LNCaP clone FGC (cell line): ENCODE results near the gene ATP8B2.
"Not testable (repeated sequence)": the region's sequence is repeated elsewhere in the genome, so short reads cannot be mapped to it uniquely, and the experiment has no call there.

Experiments used
- DNase-seq: peaks from one replicate; pipeline ENCODE4 v3.0.0-alpha.2; 2011; ENCODE audit warnings: low read depth
- H3K4me3 ChIP-seq: 2 replicates; pipeline ENCODE4 v1.5.1; 2011; ENCODE audit warnings: mild to moderate bottlenecking, low read depth, low read length, control low read depth
- TF ChIP-seq, protein P1 (sequence below): IDR thresholded peaks from 2 replicates; pipeline ENCODE4 v1.5.1; 2012; ENCODE audit warnings: mild to moderate bottlenecking; ENCODE audit not compliant: control insufficient read depth, insufficient read depth; ENCODE audit errors: extremely low read depth

The ATP8B2 gene

DNA sequence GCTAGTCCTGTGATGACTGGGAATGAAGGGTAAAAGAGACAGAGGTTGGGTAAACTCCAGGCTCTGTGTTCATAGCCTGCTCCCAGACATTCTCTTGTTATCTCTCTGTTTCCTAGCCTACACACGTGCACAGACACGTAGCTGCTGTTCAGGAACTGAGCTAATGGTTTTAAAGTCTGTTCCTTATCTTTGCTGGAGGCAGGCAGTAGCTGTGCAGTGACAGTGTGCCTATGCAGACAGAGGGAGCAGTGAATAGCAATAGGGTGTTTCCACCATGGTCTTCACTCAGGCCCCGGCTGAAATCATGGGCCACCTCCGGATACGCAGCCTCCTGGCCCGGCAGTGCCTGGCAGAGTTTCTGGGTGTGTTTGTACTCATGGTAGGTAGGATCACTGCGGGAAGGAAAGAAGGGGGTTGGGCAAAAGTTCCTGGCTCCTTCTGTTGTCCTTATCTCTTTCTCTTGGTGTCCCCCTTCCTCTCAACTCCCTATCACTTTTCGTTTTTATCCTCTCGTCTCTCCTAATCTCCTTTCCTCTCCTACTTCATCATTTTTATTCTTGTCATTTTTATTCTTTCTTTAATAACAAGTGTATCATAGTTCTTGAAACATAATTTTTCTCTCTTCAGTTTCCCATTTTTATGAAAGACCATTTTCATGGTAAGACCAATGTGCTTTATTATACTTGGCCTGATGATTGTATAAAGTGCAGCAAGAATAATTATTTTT is 4.3 kb upstream of the ATP8B2 start, which contains the start of gene AQP10:
Gene AQP10 (plus strand): TSS at position 212 of the 727 bp plus-strand sequence. CDS start 63 bp downstream, at position 275.
- H3K4me3 ChIP-seq: no peak within 1 kb of the TSS
- DNase-seq: no peak

DNA sequence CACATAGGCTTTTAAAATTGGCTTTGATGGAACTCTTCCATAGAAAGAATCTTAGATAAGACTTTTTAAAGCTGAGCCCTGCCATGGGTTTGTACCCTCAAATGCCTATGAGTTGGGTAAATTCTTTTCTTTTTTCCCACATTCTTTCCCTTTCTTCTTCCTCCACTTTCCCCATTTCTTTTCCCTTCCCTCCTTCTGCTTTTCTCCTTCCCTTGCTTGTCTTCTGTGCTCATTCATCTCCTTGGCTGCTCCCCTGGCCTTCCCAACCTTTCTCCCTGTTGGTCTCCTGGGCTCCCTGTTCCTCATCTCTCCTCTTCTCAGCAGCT is 3.8 kb upstream of the ATP8B2 start:
- not testable (repeated sequence) for H3K4me3 ChIP-seq, DNase-seq

More for the DNA sequence above, 4.3 kb upstream of the ATP8B2 start, which contains the start of gene AQP10:
- TF ChIP-seq, protein P1, sequence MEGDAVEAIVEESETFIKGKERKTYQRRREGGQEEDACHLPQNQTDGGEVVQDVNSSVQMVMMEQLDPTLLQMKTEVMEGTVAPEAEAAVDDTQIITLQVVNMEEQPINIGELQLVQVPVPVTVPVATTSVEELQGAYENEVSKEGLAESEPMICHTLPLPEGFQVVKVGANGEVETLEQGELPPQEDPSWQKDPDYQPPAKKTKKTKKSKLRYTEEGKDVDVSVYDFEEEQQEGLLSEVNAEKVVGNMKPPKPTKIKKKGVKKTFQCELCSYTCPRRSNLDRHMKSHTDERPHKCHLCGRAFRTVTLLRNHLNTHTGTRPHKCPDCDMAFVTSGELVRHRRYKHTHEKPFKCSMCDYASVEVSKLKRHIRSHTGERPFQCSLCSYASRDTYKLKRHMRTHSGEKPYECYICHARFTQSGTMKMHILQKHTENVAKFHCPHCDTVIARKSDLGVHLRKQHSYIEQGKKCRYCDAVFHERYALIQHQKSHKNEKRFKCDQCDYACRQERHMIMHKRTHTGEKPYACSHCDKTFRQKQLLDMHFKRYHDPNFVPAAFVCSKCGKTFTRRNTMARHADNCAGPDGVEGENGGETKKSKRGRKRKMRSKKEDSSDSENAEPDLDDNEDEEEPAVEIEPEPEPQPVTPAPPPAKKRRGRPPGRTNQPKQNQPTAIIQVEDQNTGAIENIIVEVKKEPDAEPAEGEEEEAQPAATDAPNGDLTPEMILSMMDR: no peak

DNA sequence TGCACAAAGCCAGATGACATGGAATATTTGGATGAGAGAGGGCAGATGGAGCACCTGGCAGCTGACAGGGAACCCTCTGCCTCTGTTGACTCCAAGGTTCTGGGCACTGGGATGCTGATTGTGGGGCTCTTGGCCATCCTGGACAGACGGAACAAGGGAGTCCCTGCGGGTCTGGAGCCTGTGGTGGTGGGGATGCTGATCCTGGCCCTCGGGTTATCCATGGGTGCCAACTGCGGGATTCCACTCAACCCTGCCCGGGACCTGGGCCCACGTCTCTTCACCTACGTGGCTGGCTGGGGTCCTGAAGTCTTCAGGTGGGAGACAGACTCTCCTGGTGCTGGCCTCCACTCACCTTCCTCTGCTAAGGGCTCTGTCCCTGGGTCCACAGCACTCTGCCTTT is 1.8 kb upstream of the ATP8B2 start:
- TF ChIP-seq, protein P1: no peak
- no peak for DNase-seq
- no peak overlapping the region for H3K4me3 ChIP-seq

DNA sequence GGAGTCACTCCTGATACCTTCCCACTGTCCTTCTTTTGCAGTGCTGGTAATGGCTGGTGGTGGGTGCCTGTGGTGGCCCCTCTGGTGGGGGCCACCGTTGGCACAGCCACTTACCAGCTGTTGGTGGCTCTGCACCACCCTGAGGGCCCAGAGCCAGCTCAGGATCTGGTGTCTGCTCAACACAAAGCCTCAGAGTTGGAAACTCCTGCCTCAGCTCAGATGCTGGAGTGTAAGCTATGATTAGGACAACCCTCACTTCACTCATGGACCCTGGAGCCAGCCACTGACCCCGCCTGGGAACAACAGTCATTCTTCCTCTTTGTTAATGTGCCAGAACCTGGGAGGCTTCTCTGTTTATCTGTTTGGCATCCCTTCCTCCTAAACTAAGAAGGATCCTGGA is 1.1 kb upstream of the ATP8B2 start:
- no peak overlapping the region for H3K4me3 ChIP-seq

DNA sequence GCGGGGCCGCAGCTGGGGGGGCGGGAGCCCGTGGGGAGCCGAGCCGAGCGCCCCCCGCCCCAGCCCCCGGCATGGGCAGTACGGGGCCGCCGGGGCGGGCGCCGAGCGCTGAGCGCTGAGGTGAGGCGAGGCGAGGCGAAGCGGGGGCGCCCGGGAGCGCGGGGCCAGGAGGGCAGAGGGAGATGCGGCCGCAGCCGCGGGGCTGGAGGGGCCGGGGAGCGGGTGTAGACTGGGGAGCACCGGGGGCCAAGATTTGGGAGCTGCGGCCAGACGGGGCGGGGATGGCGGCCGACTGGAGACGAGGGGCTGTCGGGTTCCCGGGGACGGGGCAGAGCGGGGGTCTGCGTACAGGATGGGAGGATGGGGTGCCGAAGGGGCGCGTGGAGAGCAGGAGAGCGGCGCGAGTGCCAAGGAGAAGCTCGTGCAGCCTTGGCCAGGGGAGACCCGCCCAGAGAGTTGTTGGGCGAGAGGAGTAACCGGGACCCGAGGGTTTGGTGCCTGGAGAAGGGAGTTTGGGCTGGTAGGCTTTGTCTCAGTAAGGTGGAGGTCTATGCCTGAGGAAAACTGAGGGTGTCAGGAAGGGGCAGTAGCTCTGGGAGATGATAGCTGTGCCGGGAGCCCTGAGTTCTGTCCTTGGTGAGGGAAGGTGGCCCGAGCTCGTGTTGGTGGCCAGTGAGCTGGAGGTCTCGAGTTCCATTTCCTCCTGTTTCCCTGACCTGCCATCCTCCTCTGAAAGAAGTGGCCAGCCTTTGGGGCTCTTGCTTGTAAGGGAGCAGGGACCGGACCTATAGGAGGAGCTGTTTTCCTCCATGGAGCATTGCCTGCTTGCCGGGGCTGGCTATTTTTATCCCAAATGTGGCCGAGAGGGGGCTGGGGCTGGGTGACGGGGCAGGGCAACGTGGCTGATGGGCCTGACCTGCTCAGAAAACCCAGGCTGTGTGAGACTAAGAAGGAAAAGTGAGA is 539 bp downstream of the ATP8B2 start:
- TF ChIP-seq, protein P1: no peak
- no peak overlapping the region for H3K4me3 ChIP-seq
- no peak for DNase-seq

More for the DNA sequence above, 1.1 kb upstream of the ATP8B2 start:
- TF ChIP-seq, protein P1: no peak
- DNase-seq: no peak

DNA sequence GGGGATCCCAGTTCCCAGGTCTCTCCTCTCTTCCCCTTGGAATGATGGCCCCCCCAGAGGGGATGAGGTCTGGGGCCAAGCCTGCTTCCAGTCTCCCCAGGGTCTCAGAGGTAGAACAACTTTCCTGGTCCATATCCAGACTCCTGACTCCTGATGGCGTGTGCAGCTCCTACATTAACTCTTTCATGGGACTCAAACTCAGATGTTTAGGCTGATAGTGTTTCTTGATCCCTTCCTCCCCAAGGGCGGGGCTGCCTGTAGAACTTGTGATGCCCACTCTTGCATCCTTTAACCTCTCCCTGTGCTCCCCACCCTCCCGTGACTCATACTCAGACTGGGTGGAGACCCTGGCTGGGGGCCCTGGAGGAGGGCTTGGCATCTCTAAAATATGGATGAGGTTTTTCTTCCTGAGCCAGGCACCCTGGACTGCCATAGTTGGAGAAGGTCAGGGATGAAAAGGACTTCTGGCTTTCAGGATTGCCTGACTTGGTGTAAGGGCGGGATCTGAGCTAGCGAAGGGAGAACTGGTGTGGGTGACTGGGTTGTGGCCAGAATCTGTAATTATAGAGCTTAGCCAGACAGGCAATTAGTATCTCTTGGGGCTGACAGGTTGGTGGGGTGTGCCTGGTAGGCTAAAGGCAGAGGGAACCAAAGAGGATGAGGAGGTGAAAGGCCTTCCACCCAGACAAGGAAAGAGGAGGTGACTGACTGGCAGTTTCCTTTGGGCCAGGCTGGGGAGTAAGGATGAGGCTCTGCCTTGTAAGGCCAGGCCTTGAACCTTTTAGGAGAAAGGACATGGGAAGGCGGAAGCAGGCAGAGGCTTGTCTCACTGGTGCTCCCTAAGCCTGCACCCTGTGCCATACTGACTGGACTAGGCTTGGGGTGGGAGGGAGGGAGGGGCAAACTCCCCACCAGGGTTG is 1.5 kb downstream of the ATP8B2 start:
- TF ChIP-seq, protein P1: no peak
- DNase-seq: no peak
- H3K4me3 ChIP-seq: no peak overlapping the region
